Activated CD8-positive, alpha-beta memory T cell treated with anti-CD3 and anti-CD28 coated beads for 24 hours (primary cell): ENCODE measurements around the gene METAP1D.
A peak's percentile ranks its signal among the peaks of the same experiment; 100 is the strongest.

Experiments used
- DNase-seq: peaks from one replicate; pipeline ENCODE4 v3.0.0-alpha.2; 2020

METAP1D gene

DNA sequence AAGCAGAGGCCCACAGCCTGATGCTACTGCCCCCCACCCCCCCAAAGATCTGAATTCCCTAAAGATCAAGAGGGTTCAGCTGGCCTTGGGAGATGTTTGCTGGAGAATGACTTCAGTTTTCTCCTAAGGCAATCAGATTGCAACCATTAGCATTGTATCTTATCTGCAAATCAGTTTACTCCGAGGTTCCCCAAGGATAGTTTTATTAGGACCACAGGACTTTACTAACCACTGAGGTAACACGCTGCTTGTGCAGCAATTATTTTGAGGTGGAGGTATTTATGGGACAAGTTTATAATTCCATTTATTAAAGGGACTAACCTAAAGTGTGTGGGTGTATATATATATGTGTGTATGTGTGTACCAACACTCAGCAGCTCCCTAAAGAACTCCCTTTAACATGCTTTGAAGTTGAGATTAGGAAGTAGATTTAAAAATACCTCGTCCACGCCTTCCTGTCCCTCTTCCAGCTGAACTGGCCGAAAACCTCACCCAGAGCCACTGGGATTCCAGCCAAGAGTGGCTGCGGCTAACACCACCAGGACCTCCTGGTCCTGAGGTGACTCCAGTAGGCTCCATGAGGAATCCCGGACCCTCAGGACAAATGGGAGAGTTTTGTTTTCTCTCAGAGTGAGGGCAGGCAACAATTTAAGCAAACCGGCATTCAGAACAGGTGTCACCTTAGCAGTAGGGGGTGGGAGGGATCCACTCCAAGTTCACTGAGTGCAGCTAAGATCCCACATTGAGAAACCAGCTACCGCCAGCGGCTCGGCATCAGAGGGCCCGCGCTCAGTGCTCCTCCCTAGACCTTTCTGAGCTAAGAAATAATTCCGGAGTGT lies 82.6 kb downstream of the METAP1D start:
- DNase-seq: no peak

DNA sequence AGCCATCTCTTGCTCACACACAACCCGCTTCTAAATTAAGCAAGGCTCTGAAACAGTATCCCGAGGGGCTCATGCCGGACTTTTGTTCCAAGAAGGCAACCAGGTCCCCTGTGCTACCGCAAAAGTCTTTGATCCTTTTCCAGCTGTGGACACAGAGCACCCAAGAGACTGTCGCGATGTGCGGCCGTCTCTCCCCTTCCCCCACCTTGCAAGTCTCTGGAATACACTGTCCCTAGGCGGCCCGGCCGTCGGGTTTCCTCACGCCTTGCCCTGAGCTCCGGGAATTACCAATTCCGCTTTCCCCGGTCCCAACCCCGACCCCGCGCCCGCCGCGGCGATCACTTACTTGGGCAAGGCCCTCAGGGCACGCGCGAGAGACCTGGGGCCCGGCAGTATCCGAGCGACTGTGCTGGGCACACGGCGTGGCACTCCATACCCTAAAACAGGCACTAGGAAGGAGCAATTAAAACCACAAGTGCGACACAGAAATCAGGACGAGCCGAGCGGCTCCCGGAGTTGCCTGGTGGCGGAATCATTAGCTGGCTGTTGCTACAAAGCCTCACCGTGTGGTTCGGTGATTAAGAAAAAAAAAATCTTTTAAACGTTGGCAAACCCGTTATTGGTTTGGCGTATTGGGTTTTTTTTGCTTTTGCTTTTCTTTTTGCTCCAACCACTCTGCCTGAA lies 83.3 kb downstream of the METAP1D start:
- no peak for DNase-seq

GRCh38 chr2:172083628-172084394 lies 84.1 kb downstream of the METAP1D start:
- no peak for DNase-seq

GRCh38 chr2:172084395-172084644 lies 84.6 kb downstream of the METAP1D start:
- no peak for DNase-seq

GRCh38 chr2:172084645-172085459 lies 85.1 kb downstream of the METAP1D start:
- DNase-seq: peak; percentile 80

- DNase-seq: no peak
Measured at GRCh38 chr2:172085460-172086159, 85.9 kb downstream of the METAP1D start, which contains the start of gene DLX1. Gene DLX1 (plus strand): TSS chr2:172085507. CDS start chr2:172085678, 171 bp downstream.

GRCh38 chr2:172086241-172087206 lies 86.8 kb downstream of the METAP1D start:
- peak; percentile 76 for DNase-seq

DNA sequence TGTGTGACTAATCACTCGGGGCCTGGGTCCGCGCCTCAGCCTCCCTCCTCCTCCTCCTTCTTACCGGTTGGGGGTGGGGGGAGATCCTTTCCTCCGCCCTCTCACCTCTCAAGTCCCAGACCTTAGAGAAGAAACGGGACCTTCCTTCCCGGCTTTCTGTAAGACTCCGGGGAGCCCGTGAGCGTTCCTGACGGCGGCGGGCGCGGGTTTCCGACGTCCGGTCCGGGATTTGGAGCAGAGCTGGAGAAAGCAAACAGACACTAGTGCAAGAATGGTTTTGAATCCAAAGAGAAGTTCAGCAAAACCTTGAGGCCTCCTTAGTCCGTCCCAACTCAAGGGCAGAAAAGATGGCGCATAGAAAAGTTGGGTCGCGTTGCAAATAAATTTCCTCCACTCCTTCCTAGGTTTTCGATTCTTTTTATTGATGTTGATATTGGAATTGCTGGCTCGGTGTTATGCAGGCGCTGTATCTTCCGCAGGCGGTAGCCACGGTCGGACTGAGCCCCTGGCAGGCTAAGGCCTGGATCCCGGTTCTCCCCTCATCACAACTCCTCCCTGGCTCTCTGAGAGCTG lies 87.5 kb downstream of the METAP1D start:
- DNase-seq: no peak

- DNase-seq: no peak
Measured at GRCh38 chr2:172087780-172088244, 88.1 kb downstream of the METAP1D start.

GRCh38 chr2:172088245-172089004 lies 88.7 kb downstream of the METAP1D start:
- no peak for DNase-seq

DNA sequence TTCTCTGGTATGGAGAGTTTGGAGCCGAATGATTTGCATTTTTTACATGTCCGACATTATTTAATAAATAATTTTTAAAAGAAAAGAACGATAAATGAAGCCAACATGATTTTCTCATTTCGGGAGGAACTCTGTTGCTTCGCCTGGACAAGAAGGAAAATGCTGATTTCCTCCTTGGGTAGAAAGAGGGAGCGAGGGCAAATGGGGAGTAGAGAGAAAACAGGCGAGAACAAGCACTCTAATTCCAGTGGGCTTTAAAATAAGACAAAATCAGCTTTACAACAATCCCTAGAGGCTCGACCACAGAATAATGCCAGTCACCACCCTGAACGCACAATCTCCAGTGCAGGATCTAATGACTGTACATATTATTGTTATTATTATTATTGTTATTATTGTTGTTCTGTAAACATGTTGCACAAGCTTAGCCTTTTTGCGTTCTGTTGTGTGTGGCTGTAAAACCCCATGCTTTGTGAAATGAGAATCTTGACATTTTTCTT lies 89.3 kb downstream of the METAP1D start:
- DNase-seq: no peak

DNA sequence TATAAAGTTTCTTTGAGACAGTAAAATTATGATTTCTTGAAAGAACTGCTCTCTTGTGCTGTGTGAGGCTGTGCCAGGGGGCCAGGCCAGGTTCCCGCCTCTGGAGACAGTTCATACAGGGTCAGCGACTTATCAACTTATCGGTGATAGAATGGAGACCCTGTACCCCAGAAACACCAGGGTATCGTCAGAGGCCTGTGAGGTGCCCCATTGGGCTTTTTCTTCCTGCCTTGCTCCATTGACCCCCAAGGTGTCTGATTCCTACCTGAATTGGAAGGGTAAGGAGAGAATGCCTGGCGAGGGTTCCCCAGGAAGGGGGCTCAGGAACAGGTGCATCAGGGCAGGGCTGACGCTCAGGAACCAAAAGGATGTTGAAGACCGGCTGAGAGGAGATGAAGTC lies 89.9 kb downstream of the METAP1D start:
- no peak for DNase-seq

DNA sequence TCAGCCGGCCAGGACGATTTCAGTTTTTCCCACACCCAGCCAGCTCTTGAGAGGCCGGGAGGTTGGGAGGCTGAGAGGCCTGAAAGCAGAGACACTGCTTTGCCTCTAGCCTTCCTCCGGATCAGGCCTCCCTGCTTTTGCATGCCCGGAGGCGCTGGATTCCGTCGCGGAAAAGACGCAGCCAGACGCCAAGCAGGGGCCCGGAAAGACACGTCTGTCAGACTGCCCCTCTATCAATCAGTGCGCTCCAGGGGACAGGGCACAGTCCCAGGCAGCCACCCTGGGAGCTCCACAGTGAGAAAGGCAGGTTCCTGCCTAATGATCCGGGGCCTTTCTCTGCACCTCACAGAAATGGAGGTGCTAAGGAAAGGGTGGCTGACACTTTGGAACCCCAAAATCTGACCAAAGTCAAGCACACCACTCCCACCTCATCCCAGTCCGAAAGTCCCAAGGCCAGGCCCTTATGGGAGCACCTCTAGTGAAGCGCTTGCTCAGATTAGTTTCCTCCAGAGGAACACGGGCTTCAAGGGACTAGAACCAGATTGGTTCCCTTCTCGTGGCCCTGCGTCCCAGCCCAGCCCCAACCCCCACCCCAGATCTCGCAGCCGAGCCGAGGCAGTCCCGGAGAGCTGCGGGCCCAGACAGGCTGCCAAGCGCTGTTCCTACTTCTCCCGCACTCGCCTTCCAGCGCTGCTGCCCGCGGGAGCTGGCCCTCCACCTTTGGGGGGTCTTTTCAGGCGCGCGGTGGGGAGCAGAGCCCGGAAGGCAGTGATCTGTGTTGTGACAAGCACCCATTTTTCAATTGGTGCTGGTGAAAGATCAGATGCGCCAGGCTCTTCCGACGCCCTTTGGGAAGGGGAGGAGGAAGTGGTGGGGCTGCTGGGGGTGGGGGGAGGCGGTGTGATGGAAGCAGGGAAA lies 90.5 kb downstream of the METAP1D start:
- DNase-seq: no peak

- DNase-seq: no peak
Measured at GRCh38 chr2:172091000-172091641, 91.4 kb downstream of the METAP1D start.

DNA sequence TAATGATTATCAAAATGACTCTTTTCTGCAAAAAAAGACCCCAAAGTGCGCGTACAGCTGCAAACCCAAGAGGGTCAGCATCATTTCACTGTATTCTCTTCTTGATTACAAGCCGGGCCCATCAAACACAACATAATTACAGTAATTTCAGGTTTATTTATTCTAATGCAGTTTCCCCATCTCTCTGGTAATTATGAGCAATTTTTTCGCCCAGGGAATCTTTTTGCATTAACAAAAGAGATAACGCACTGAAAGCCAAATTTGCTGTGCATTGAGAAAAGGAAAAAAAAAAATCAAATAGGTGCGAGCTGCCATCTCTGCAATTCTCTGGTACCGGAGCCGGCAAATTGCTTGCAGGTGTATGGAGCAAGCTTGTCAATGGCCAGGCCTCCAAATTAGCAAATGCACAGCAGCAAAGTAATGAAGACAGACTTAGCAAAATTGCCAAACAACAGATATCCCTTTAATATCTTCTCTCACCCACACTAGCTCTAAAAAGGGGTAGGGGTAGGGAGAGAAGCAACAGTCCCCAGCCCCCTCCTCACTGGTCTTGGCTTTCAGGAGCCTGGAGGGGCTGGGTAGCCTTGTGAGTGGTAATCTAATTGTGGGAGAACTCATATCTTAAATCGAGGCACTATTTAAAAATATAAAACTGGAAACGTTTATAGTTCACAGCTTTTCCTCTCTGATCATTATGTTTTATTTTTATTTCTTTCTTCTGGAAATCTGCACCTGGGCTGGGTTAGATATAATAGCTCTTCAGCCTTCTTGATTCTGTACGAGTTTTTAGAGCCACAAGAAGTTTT lies 92.2 kb downstream of the METAP1D start:
- no peak for DNase-seq

DNA sequence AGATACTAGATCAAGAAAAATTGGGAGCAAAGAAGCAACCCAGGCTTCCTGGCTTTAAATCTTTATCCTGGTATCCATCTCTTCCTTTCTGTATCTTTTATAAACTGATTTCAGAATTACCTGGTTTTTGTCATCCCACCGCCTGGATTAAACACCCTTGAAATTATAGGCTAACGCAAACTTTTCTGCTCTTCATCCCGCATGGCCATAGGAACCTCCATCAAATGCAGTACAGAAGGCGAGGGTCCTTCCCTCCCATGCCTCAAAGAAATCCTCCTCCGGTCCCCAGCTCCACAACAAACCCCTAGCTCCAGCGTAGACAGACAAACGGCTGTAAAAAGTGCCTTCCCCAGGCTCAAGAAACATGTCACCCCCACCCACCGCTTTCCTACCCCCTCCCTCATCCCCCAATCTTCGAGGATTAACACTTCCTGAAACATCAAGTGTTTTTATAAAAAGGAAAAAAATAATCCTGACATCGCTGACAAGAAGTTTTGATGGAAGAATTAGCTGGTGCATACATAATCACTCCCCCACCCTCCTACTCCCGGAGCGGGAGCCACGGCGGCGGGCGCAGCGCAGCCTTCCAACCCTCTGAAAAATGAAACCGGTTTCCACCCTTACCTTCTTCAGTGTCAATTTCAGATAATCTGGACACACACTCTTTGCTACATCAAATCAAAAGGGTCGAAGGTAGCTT lies 93.1 kb downstream of the METAP1D start:
- no peak for DNase-seq
